HepG2 (cell line): ENCODE results near the gene CHKB. TPM values are rescaled to one million over a fixed set of nuclear protein-coding genes. Genes with fewer than 3 reads are reported as not detected.
A peak's percentile ranks its signal among the peaks of the same experiment; 100 is the strongest.

Source experiments
- BRCA1 ChIP-seq: sonication (generic); formaldehyde crosslinking; IDR thresholded peaks from 2 replicates; pipeline ENCODE4 v1.4.0; 2020; ENCODE audit warnings: missing genetic modification reagents
- CENPT ChIP-seq: sonication (generic); formaldehyde crosslinking; IDR thresholded peaks from 2 replicates; pipeline ENCODE4 v1.8.0; 2022; ENCODE audit warnings: low read depth, mild to moderate bottlenecking, moderate library complexity, missing genetic modification reagents
- DNMT3B ChIP-seq: conservative IDR thresholded peaks from 2 replicates; pipeline ENCODE4 v1.6.1; 2016; ENCODE audit warnings: missing biosample characterization, control low read depth
- FOXA3 ChIP-seq: IDR thresholded peaks from 2 replicates; pipeline ENCODE4 v1.6.1; 2016; ENCODE audit warnings: missing genetic modification reagents, missing compliant biosample characterization
- FOXC1 ChIP-seq: sonication (generic); formaldehyde crosslinking; IDR thresholded peaks from 2 replicates; pipeline ENCODE4 v1.8.0; 2022; ENCODE audit warnings: mild to moderate bottlenecking, missing genetic modification reagents, borderline replicate concordance
- HOXA5 ChIP-seq: sonication (generic); formaldehyde crosslinking; IDR thresholded peaks from 2 replicates; pipeline ENCODE4 v1.4.0; 2020; ENCODE audit warnings: missing genetic modification reagents
- KAT7 ChIP-seq: IDR thresholded peaks from 2 replicates; pipeline ENCODE4 v1.6.1; 2018; ENCODE audit warnings: borderline replicate concordance, missing compliant biosample characterization
- MED1 ChIP-seq: sonication (generic); formaldehyde crosslinking; IDR thresholded peaks from 2 replicates; pipeline ENCODE4 v1.4.0; 2020; ENCODE audit warnings: missing genetic modification reagents
- RFX5 ChIP-seq: IDR thresholded peaks from 2 replicates; pipeline ENCODE4 v1.6.1; 2011; ENCODE audit warnings: low read depth, low read length, improper control_type of control experiment
- SMAD1 ChIP-seq: sonication (generic); formaldehyde crosslinking; IDR thresholded peaks from 2 replicates; pipeline ENCODE4 v1.4.0; 2020; ENCODE audit warnings: missing genetic modification reagents, low read depth, mild to moderate bottlenecking, borderline replicate concordance
- SRF ChIP-seq: IDR thresholded peaks from 2 replicates; pipeline ENCODE4 v1.6.1; 2011; ENCODE audit warnings: mild to moderate bottlenecking, low read depth, low read length, moderate library complexity
- TEAD3 ChIP-seq: optimal IDR thresholded peaks from 2 replicates; pipeline ENCODE3; 2016; ENCODE audit warnings: borderline replicate concordance
- U2AF1 ChIP-seq: fragments of 200-400 bp; formaldehyde crosslinking; optimal IDR thresholded peaks from 2 replicates; pipeline ENCODE3; 2017; ENCODE audit warnings: mild to moderate bottlenecking, low read depth, low read length
- ZFY ChIP-seq: sonication (generic); formaldehyde crosslinking; IDR thresholded peaks from 2 replicates; pipeline ENCODE4 v1.4.0; 2020; ENCODE audit warnings: missing genetic modification reagents
- ZNF101 ChIP-seq: sonication (generic); formaldehyde crosslinking; IDR thresholded peaks from 2 replicates; pipeline ENCODE4 v1.4.0; 2020; ENCODE audit warnings: mild to moderate bottlenecking, low read depth, missing genetic modification reagents, borderline replicate concordance
- ZNF256 ChIP-seq: sonication (generic); formaldehyde crosslinking; conservative IDR thresholded peaks from 2 replicates; pipeline ENCODE4 v1.4.0; 2020; ENCODE audit warnings: missing genetic modification reagents
- ZNF354B ChIP-seq: sonication (generic); formaldehyde crosslinking; IDR thresholded peaks from 2 replicates; pipeline ENCODE4 v1.8.0; 2022; ENCODE audit warnings: mild to moderate bottlenecking, missing genetic modification reagents
- ZNF510 ChIP-seq: sonication (generic); formaldehyde crosslinking; IDR thresholded peaks from 2 replicates; pipeline ENCODE4 v1.4.0; 2020; ENCODE audit warnings: low read depth, mild to moderate bottlenecking, missing genetic modification reagents
- polyA plus RNA-seq, 8 experiments: library from polyadenylated mRNA; depleted of rRNA in 3 of 8; stranded (reverse) in 7 of 8; unstranded in 1 of 8; fragments of >200 nt; fragmentation: Illumina TruSeq in 4 of 8; extraction: Trizol in 4 of 8; gene quantifications; 2 replicates each; pipeline versions ENCODE4 v1.2.1 to v1.2.3, GENCODE V29; 2011 to 2016; ENCODE audit warnings: low read depth in 4 of 8, missing spikeins in 1 of 8, mixed read lengths in 1 of 8; ENCODE audit not compliant: insufficient read depth in 1 of 8
- total RNA-seq, 5 experiments: library from RNA; depleted of rRNA; stranded (reverse); fragments of >200 nt; fragmentation: Illumina TruSeq; extraction: Trizol; gene quantifications; 2 replicates each; pipeline ENCODE4 v1.2.3, GENCODE V29; 2016; ENCODE audit warnings: low read depth in 1 of 5
- TF ChIP-seq, protein P1 (sequence below): sonication (generic); formaldehyde crosslinking; IDR thresholded peaks from 2 replicates; pipeline ENCODE4 v1.4.0; 2020; ENCODE audit warnings: low read depth, mild to moderate bottlenecking, missing genetic modification reagents
- TF ChIP-seq, protein P2 (sequence below): sonication (generic); formaldehyde crosslinking; IDR thresholded peaks from 2 replicates; pipeline ENCODE4 v1.4.0; 2020; ENCODE audit warnings: low read depth, mild to moderate bottlenecking, missing genetic modification reagents
- TF ChIP-seq, protein P3 (sequence below): sonication (generic); formaldehyde crosslinking; IDR thresholded peaks from 2 replicates; pipeline ENCODE4 v1.9.0; 2021; ENCODE audit warnings: missing genetic modification reagents, borderline replicate concordance
- TF ChIP-seq, protein P4 (sequence below): sonication (generic); formaldehyde crosslinking; IDR thresholded peaks from 2 replicates; pipeline ENCODE4 v1.9.0; 2021; ENCODE audit warnings: missing genetic modification reagents, borderline replicate concordance

CHKB gene
- total and polyA plus RNA-seq, 2 of the 13 experiments (the other 11 are each of a cell fraction or from before 2014, with no cell fraction given), result 24.5 to 42.7 TPM

DNA sequence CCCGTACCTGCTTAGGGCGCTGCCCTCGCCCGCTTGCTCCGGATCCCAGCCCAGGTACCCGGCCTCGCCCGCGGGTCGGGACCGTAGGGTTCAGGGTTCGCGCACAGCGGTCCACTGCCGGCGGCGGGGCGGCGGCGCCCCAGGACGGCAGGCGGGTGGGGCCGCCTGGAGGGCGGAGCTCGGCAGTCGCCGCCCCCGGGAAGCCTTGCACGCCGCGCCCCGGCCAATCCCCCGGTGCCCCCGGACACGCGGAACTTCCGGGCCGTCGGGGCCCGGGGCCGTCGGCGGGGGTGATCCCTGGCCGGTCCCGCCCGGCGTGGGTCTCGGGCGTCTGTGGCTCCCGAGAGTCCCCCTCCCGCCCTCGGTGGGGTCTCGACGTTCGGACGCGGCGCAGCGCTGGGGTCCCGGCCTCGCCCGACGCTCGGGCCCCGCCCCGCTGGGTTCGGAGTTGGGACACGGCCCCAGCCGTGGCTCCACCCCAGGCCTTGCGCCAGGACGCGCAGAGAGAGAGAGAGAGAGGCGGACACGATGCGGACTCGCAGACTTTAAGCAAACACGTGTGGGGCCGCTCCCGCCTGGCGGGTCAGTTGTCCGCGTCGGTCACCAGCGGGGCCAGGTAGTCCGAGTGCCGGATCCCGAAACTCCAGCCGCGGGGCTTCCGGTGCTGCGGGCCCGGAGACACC is 52.6 kb downstream of the CHKB start, which contains the start of gene TYMP (continued):
- TF ChIP-seq HOXA5 (0 out of 2 replicates have a peak, but pooled peaks have one; percentile 20), RFX5 (no peak), ZNF256 (CRISPR knock-in tag) (peak; percentile 56; the same call in 1 of the 2 replicates), ZNF510 (0 out of 2 replicates have a peak, but pooled peaks have one; percentile 77), KAT7 (CRISPR knock-in tag) (no peak), FOXC1 (CRISPR knock-in tag) (no peak), FOXA3 (CRISPR knock-in tag) (peak; percentile 56), MED1 (CRISPR knock-in tag) (peak; percentile 76), U2AF1 (no peak), CENPT (CRISPR knock-in tag) (peak; percentile 55), SMAD1 (CRISPR knock-in tag) (no peak; the same call in 1 of the 2 replicates), BRCA1 (CRISPR knock-in tag) (0 out of 2 replicates have a peak, but pooled peaks have one; percentile 55), ZFY (CRISPR knock-in tag) (peak; percentile 83; the same call in 1 of the 2 replicates), TEAD3 (CRISPR knock-in tag) (peak; percentile 7), SRF (no peak), DNMT3B (CRISPR knock-in tag) (no peak), ZNF354B (CRISPR knock-in tag) (no peak), ZNF101 (CRISPR knock-in tag) (0 out of 2 replicates have a peak, but pooled peaks have one; percentile 41)
- TF ChIP-seq, protein P1, sequence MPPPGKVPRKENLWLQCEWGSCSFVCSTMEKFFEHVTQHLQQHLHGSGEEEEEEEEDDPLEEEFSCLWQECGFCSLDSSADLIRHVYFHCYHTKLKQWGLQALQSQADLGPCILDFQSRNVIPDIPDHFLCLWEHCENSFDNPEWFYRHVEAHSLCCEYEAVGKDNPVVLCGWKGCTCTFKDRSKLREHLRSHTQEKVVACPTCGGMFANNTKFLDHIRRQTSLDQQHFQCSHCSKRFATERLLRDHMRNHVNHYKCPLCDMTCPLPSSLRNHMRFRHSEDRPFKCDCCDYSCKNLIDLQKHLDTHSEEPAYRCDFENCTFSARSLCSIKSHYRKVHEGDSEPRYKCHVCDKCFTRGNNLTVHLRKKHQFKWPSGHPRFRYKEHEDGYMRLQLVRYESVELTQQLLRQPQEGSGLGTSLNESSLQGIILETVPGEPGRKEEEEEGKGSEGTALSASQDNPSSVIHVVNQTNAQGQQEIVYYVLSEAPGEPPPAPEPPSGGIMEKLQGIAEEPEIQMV (CRISPR knock-in tag), result peak; percentile 97
- TF ChIP-seq, protein P2, sequence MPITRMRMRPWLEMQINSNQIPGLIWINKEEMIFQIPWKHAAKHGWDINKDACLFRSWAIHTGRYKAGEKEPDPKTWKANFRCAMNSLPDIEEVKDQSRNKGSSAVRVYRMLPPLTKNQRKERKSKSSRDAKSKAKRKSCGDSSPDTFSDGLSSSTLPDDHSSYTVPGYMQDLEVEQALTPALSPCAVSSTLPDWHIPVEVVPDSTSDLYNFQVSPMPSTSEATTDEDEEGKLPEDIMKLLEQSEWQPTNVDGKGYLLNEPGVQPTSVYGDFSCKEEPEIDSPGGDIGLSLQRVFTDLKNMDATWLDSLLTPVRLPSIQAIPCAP, result no peak
- TF ChIP-seq, protein P3, sequence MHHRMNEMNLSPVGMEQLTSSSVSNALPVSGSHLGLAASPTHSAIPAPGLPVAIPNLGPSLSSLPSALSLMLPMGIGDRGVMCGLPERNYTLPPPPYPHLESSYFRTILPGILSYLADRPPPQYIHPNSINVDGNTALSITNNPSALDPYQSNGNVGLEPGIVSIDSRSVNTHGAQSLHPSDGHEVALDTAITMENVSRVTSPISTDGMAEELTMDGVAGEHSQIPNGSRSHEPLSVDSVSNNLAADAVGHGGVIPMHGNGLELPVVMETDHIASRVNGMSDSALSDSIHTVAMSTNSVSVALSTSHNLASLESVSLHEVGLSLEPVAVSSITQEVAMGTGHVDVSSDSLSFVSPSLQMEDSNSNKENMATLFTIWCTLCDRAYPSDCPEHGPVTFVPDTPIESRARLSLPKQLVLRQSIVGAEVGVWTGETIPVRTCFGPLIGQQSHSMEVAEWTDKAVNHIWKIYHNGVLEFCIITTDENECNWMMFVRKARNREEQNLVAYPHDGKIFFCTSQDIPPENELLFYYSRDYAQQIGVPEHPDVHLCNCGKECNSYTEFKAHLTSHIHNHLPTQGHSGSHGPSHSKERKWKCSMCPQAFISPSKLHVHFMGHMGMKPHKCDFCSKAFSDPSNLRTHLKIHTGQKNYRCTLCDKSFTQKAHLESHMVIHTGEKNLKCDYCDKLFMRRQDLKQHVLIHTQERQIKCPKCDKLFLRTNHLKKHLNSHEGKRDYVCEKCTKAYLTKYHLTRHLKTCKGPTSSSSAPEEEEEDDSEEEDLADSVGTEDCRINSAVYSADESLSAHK, result no peak
- TF ChIP-seq, protein P4, sequence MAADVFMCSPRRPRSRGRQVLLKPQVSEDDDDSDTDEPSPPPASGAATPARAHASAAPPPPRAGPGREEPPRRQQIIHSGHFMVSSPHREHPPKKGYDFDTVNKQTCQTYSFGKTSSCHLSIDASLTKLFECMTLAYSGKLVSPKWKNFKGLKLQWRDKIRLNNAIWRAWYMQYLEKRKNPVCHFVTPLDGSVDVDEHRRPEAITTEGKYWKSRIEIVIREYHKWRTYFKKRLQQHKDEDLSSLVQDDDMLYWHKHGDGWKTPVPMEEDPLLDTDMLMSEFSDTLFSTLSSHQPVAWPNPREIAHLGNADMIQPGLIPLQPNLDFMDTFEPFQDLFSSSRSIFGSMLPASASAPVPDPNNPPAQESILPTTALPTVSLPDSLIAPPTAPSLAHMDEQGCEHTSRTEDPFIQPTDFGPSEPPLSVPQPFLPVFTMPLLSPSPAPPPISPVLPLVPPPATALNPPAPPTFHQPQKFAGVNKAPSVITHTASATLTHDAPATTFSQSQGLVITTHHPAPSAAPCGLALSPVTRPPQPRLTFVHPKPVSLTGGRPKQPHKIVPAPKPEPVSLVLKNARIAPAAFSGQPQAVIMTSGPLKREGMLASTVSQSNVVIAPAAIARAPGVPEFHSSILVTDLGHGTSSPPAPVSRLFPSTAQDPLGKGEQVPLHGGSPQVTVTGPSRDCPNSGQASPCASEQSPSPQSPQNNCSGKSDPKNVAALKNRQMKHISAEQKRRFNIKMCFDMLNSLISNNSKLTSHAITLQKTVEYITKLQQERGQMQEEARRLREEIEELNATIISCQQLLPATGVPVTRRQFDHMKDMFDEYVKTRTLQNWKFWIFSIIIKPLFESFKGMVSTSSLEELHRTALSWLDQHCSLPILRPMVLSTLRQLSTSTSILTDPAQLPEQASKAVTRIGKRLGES (CRISPR knock-in tag), result 0 out of 2 replicates have a peak, but pooled peaks have one; percentile 61
